GM18526 (cell line): Measurements from ENCODE around the gene PPM1K.

Source experiments
- POLR2A ChIP-seq: IDR thresholded peaks from 3 replicates; pipeline ENCODE4 v1.6.1; 2011; ENCODE audit not compliant: insufficient read length; ENCODE audit errors: extremely low read depth

Gene PPM1K

DNA sequence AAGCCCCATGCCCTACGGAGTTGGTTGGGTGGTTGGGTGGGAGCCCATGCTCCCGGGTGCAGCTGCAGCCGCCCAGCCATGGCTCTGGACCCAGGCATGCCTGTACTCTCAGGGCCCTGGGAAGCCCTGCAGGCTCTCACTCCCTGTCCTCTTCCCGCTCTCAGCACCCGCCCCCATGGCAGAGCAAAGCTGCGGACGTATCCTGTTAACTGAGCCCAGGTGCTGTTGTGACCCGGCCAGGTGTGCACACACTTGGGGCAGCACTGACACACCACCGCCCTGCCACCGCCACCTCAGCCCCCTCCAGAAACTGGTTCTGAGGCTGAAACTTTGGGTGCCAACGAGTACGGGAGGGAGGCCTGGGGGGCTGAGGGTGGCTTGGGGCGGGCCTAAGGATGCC is 40.3 kb downstream of the PPM1K start:
- TF ChIP-seq POLR2A, result no peak

DNA sequence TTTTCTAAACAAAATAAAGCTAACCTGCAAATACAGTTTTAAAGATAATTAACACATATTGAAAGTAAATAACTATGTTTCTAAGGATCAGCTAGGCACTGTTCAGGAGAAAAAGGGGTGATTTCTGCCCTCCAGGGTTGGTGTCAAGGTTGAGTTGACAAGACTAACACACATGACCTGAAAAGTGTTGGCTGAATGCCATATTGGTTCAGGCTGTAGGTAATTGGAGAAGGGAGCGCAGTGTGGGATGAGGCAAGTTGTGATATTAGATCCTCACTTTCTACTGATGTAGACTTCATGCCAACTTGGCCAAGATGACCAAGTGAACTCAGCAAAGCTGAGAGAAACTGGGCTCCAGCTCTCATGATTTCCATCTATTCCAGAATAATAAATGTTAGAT is 42.2 kb downstream of the PPM1K start:
- no peak for TF ChIP-seq POLR2A

DNA sequence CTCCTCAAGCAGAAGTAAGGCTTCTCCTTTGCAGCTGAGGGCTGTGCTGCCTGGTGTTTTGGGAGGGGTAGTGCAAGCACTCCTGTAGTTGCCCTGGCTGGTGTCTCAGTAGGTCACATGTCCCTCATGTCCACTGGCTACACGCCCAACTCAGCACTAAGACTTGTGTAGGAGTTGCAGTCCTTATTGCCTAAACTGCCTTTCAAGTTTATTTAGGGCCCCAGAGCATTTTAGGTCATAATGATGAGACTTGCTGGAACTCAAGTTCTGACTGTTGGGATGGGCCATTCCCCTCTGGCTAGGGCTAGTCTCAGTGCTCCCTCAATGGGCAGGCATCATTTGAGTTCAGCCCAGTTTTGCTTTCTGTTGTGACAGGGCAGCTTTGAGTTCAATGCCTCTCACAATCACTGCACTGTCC is 44.1 kb downstream of the PPM1K start:
- TF ChIP-seq POLR2A, result no peak

DNA sequence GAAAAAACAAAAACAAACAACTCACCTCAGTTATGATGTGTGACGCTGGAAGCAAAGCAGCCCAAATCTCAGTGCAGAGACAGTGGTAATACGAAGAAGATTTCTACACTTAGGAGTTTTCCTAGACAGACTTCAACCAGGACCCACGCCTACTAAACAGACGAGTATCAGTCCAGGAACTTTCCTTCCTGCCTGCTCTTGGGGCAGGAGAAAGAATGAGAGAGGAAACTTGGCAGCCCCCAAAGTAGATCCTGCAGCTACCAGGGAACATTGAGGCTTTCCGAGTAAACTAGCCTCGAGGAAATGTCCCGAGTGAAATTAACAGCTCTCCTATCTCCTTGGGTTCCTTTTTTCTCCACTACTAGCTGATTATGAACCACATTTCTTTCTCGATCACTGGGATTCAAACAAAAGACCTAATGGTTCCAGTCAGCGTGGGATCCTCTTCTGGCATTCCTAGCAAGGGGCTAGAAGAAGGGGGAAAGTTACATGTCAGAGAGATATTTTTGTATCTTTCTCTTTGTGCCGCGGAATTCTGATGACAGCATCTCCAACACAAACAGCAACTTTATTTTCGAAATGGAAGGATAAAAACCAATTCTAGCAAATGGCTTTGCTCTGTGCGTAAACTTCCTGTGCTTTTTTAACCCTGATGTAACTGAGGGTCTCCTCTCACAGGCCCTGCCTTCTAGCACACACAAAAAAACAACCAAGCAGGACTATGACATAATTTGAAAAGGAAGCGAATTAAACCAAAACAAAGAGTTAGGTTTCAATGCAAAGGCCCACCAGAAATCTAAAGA is 53.2 kb downstream of the PPM1K start:
- no peak for TF ChIP-seq POLR2A

DNA sequence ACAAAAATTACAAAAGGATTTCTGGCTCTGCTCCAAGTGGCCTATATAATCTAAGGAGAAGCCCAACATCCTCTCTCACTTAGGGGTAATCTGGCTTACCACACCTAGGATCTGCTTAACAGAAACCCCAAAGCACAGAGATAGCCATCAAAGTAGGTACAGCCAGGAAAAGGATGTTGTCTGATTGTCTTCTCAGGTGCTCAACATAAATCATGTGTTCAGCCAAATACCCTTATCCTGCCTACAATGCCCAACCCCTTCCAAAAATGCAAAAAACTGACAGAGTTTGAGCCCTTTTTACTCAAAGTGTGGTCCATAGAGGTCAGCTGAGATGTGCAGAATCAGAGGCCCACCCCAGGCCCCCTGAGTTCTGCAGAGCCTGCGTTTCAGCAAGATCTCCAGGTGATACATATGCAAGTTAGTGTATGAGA is 53.9 kb downstream of the PPM1K start:
- TF ChIP-seq POLR2A, result no peak

DNA sequence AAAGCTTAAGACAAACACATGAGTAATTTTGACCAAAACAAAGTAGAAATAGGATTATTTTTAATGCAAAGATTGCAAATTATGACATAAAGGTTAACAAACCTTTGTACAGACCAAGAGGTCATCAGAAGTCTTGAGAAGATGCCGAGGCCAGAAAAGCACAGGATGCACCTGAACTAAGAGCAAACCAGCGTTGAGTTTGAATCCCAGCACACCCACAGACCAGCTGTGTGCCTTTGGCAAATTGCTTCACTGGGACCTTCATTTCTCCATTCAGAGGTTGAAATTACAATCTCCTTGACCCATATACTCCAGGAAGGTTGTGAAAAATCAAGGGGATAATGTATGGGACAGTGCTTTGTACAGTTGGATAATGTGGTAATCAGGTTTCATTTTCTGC is 56.6 kb downstream of the PPM1K start:
- no peak for TF ChIP-seq POLR2A

DNA sequence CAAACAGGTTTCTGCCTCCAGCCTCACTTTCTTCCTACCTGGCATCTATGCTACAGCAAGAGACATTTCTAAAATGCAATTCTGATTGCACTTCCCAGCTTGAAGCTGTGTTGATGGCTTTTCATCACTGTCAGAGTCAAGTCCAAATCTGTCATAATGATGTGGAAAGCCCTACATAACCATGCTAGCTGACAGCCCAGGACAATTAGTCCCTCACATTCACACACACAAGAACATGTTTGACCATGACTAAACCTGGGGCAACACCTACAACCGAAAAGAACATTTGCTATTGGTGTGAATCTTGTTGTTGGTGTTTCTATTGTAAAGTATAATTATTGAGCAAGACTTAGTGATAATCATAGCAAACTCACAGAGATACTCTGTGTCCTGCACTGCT is 58.2 kb downstream of the PPM1K start:
- no peak for TF ChIP-seq POLR2A

DNA sequence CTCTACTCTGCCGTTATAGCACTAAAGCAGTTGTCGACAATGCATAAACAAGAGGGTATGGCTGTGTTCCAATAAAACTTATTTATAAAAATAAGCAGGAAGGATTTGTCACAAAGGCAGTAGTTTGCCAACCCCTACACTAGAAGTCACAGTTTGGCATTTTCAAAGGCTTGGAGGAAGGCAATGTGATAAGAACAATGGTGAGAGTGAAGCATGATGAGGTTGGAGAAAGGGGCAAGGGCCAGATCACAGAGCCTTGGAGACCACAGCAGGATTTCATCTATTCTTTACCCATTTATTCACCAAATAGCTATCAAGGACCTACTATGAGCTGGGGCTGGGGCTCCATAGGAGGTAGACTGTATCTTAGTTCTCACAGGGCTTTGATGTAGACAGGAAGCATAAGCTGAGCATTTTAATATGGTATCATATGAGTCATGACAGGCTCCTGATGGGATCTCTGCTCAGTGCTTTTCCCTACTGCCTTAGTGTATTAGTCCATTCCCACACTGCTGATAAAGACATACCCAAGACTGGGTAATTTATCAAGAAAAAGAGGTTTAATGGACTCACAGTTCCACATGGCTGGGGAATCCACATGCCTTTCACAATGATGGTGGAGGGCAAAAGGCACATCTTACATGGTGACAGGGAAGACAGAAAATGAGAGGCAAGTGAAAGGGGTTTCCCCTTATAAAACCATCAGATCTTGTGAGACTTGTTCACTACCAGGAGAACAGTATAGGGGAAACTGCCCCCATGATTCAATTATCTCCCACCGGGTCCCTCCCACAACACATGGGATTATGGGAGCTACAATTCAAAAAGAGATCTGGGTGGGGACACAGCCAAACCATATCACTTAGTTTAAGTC is 58.9 kb downstream of the PPM1K start:
- no peak for TF ChIP-seq POLR2A

DNA sequence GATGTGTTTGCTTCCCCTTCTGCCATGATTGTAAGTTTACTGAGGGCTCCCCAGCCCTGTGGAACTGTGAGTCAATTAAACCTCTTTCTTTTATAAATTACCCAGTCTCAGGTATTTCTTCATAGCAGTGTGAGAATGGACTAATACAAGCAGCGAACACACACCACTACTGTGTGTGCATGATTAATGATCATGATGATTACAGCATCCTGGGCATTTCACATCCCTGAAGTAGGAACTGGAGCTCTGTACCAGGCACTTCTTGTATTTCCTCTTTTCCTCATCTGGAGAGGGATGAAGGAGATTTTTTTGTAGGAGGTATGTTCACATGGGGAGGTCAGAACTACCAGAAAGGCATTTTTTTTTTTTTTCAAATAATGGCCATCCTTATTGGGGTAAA is 60.8 kb downstream of the PPM1K start:
- TF ChIP-seq POLR2A, result no peak

DNA sequence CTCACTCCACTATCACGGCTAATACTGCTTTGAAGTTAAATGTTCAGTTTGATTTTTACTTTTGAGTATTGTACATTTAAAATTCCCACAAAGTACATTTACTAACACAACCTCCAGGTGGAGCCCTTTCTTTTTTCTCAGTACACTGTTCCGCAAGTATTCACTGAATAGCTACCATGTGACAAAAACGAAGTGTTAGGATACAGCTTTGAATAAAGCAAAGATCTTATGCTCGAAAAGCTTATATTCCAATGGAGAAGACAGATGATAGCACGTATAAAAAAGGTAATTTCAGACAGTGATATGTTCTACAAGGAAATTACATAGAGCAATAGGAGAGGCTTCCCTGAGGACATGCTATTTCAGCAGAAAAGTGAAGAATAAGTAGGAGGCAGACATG is 65.3 kb downstream of the PPM1K start:
- TF ChIP-seq POLR2A, result no peak

DNA sequence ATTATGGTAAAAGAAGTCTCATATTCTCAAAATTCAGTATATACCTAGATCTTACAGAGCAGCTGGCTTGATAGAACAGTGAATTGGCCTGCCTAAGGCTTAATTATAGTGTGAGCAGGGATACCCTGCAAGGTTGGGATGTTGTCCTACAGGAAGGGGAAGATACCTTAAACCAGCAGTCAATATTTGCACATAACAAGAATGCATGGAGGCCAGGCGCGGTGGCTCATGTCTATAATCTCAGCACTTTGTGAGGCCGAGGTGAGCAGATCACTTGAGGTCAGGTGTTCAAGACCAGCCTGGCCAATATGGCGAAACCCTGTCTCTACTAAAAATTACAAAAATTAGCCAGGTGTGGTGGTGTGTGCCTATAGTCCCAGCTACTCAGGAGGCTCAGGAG is 67.2 kb downstream of the PPM1K start:
- TF ChIP-seq POLR2A, result no peak

DNA sequence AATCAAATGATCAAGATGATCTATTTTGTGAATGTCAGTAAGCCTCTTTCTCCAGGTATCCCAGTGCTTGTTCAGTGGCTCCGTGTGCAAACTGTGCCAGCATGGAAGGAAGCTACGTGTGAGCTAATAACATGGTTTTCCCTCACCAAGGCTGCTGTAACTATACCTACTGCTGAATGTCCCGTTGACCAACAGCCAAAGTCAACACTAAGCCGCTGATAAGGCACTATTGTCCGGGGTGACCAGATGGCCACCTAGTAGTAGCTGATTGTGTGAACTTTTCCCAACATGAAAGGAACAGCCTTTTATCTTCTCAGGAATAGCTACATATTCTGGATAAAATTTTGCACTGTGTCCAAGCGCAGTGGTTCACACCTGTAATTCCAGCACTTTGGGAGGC is 68.0 kb downstream of the PPM1K start:
- TF ChIP-seq POLR2A, result no peak

DNA sequence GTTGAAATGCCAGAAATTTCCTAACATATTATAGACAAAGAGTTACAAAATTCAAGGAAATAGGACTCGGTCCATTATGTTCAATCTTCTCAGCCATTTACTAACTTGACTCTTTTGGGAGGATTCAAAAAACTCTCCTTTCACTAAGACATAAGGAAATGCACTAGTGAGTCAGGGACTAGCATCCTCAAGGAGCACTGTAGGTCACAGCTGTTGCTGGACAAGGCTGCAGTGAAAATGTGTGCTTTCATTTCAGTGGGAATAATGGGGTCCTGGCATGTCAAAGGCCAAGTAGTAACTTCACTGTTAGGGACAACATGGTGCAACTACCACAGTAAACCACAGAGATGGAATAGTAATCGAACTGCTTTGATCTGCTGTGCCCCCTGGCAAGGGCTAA is 69.0 kb downstream of the PPM1K start:
- no peak for TF ChIP-seq POLR2A

DNA sequence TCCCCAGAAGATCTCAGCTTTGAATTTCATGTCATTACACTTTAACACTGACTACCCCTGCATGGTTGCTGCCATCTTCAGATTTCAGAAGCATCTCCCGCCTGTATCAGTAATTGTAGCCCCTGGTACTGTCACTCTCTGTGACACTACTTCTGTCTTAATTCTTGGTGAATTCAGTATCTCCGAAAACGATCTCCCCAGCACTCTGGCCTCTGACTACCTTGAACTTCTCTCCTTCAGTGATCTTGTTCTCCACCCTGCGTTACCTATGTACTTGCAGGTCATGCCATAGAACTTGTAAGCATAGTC is 72.2 kb downstream of the PPM1K start:
- no peak for TF ChIP-seq POLR2A

DNA sequence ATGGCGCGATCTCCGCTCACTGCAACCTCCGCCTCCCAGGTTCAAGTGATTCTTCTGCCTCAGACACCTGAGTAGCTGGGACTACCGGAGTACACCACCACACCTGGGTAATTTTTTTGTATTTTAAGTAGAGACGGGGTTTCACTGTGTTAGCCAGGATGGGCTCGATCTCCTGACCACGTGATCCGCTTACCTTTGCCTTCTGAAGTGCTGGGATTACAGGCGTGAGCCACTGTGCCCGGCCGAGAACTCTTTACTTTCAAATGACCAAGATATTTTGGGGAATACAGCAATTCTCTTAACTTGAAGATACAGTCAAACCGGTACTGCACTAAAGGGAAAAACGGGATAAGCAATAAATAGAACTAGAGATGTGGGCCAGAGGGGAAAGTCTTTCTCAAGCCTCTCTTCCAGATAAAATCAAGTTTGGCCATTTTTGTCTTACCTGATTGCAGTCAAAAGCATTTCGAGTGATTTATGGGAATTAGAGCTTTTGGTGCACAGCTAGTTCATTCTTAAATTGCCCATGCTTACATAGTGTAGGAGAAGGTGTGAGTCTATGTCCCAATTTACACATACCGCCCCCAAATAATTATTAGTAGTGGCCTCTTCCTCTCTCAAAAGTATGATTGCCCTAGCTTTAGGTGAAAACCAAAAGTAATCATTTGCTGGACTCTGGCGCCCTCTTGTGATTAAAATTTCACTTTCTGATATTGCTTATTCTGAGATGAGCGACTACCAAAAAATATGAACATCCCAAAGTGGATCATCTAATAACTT is 72.7 kb downstream of the PPM1K start:
- no peak for TF ChIP-seq POLR2A

DNA sequence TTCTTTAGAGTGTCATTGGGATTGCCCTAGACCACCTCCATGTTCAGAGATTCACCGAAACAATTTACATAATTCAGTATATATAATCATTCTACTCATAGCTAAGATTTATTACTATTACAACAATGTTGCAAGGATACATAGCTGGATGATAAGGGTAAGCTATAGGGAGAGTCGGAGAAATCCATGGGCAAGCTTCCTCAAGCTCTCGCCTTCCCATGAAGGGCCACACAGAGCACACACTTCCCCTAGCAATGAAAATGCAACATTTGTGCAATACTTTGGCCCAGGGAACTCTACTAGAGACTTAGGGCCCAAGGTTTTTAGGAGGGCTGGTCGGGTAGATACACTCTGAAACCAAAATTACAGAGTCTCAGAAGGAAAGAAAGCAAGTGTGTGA is 76.2 kb downstream of the PPM1K start:
- no peak for TF ChIP-seq POLR2A
